ENCODE data around the gene CCR5.
"Not testable (repeated sequence)": the region's sequence is repeated elsewhere in the genome, so short reads cannot be mapped to it uniquely, and the experiment has no call there.

Gene CCR5

DNA sequence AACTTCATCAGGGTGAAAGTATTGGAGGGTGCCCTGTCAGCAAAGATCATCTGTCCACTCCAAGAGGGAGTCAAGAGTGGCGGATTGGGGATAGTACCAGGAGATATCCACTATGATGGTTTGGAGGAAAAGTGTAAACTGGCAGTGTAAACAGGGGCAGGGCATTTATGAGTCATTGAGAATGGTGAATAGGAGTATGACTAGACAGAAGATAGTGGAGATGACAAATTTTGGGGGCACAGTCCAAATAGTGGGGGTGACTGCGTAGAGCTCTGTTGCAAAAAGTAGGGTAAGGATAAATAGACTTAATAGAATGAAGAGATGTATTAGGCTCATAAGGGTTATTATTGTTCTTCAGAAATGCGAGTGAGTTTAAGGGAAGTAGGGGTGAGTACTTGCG is 18.1 kb downstream of the CCR5 start:
- not testable (repeated sequence) for DNase-seq

DNA sequence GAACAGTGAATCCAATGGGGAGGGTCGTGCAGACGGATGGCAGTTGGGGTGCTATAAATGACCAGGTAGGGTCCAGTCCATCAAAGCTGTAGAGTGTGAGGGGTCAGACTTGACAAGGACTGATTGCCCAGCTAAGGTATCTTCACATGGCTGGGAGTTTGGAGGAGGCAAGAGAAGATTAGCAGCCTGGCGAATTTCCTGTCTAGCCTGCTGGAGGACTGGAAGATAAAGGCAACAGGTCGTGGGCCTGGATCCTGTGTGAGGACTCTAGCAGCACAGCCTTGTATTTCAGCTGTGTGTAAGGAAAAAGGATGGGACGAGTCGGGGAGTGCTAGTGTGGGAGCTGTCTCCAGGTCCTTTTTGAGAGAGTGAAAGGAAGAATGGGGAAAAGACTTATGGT is 18.6 kb downstream of the CCR5 start:
- DNase-seq: no peak

DNA sequence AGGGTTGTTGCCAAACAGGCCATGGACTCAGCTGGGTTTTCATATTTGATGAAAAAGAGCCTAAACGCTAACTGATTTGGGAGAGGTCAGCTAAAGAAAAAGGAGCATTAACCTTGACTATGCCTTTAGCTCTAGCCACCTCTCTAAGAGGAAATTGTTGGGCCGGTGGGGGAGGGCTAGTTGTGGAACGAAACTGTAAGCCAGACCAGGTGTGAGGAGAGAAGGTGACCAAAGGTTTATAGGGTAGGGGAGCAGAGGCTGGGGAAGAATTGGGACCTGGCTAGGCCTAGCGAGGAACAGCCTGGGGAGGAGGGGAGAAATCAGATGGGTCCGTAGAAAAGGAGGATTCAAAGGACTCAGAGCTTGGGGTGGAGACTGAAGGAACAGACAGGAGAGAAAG is 20.8 kb downstream of the CCR5 start:
- not testable (repeated sequence) for DNase-seq

DNA sequence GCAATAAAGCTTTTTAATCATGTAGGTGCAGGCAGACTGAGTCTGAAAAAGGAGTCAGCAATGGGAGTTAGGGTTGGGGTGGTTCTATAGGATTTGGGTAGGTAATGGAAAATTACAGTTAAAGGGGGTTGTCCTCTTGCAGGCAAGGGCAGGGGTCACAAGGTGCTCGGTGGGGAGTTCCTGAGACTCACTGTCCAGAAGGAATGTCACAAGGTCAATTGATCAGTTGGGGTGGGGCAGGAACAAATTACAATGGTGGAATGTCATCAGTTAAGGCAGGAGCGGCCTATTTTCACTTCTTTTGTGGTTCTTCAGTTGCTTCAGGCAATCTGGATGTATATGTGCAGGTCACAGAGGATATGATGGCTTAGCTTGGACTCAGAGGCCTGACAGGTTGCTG is 22.3 kb downstream of the CCR5 start:
- DNase-seq: no peak

DNA sequence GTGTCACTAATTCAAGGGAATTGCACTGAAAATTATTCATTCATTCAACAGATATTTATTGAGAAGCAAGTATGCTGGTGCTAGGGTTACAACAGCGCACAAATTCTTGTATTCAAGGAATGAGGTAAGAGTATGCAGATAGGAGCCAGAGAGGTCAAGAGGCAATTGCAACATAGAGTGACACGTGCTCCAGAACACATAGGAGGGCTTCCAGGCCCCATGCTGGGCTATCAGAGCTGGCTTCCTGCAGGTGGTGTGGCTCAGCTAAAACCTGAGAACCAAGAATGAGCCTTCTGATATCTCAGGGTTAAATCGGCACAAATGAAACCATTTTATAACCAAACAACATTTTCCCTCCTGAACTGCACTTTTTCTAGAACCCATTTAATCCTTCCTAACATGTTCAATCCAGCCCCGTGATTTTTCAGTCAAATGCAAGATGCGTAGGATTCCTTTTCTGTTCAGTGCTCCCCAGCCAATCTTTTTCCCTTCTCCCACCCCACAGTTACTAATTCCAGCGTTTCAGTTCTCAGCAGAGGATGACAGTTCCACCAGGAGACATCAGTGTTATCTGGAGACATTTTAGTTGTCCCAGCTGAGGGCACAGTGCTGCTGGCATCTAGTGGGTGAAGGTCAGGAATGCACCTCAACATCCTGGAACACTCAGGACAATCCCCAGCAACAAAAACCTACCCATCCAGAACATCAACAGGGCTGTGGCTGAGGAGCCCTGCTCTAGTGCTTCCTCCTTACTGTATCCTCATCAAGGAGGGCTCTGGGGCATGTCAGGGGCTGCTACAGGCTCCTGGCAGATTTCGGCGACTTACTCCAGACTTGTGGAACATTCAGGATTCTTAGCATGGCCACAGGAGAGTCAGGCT is 23.0 kb downstream of the CCR5 start:
- no peak for DNase-seq

DNA sequence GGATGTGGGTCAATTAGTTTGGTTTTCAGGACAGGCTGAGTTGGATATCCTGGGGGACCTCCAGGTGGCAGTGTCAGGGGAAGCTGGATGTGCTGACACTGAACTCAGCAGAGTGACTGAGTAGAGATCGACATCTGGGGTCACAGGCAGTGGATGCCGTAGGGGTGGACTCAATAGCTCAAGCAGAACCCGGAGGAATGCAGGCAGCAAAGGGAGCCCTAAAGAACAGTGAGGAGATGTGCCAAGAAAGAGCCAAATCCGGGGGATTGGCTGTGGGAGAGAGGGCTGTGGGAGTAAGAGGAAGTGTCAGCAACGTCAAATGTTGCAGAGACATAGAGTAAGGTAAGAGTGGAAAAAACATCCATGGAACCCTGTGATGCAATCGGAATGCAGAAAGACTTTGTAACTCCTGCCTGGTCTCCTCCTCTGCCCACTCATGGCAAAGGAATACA is 24.5 kb downstream of the CCR5 start:
- DNase-seq: no peak

DNA sequence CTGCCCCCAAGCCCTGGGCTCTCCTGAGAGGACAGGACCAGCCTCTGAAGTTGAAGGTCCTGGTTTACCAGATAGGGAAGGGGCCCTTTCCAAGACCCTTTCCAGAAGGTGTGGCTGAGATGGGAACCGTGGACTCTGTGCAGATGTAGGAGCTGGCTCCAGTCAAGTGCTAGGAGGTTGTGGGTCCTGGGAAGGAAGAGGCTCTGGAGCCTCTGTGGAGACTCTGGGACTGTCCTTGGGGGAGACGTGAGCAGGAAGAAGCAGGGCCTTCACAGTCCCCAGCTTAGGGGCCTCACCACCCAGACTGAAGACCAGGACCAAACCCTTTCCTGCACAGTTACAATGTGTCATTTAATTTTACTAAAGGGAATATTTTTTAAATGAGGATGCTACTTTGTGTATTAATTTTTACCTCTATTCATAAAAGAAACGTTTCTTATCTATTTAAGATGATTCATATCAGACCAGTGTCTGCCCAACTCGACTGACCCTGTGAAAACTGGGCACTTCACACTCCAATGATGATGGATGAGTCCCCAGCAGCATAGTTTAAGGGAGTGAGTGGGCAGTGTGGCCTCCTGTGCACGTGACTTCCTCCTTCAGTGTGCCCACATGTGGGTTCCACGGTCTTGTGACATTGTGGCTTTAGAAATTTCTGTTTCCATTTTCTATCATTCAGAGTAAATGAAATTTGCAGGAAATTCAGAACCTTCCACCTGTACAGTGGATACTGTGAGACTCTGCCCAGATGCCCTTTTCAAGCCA is 25.2 kb downstream of the CCR5 start:
- DNase-seq: no peak

DNA sequence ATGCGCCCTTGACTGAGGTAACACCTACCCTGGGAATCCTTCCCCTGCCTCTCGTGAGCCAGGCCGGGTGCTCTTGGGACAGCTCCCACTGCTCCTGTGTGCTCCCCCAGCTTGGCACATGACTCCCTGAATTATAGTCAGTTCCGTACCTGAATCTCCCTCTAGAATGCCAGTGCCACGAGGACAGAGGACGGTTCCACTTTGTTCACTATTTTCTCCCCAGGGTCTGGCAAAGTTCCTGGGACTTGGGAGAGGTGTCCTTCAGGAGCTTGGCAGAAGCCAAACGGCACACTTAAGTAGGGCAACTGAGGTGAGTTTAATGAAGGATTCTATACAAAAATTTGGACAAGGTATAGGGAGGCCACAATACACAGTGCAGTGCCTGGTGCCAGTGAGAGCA is 26.4 kb downstream of the CCR5 start:
- DNase-seq: no peak

DNA sequence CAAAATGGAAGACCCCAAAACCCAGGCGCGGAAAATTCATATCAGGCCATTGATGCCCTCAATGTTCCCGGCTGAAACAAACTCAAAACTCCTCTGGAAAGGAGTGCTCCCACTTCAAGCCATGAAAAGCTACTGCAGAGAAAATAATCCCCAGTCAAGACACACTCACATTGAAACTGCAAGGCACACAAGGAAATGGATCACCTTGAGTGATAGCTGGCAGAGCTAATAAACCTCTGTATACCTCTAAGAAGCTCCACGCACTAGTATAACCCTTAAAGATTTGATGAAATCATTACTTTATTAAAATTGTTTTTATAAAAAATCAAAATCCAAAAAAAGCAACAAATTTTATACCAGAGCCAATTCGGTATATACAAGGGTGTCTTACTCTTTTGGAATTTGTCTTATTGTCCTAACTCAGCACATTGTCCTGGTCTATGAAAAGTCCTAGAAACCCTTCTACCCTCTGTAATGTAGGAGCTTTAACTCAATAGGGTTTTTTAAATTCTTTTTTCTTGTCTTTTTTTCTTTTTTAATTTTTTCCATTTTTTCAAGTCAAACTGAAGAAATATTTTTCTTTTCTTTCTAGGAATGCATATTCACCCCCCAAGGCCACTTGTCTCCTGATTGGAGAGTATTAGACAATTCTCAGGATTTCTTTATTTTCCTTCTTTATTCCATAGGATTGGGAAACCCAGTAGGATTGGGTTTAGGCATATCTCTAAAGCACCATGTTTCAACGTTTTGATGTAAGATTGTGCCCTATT is 27.6 kb downstream of the CCR5 start:
- no peak for DNase-seq

DNA sequence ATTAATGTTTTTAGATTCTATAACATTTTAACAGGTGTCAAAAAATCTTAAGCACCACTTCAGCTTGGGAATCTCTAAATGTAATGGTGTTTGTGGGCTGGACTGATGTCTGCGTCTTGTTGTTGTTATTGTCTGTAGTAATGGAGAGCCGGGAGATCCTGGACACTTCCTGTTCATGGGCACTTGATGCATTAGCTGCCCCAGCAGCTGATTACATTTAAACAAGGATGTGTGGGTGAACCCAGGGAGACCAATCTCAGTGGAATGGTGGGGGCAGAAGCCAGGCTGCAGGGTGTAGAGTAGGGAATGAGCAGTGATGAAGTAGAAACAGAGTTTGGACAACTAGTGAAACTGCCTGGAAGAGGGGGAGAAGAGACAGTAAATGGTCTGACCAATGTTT is 28.4 kb downstream of the CCR5 start:
- DNase-seq: no peak

DNA sequence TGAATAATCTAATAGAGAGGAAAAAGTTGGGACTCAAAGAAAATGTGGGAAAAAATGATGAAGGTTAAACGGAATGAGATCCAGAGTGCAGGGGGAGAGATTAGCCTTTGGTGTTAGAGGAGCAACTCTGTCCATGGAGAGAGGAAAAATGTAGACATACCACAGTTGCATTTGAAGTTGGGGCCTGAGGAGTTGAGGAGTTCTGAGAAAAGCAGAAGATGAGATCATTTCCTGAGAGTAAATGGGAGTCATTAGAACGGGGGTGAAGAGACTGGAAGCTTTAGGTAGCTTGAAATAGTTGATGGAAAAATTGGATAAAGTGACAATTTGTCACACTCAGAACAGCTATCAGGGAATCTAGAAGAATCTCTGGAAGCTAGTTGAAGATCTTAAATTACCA is 28.8 kb downstream of the CCR5 start:
- no peak for DNase-seq

DNA sequence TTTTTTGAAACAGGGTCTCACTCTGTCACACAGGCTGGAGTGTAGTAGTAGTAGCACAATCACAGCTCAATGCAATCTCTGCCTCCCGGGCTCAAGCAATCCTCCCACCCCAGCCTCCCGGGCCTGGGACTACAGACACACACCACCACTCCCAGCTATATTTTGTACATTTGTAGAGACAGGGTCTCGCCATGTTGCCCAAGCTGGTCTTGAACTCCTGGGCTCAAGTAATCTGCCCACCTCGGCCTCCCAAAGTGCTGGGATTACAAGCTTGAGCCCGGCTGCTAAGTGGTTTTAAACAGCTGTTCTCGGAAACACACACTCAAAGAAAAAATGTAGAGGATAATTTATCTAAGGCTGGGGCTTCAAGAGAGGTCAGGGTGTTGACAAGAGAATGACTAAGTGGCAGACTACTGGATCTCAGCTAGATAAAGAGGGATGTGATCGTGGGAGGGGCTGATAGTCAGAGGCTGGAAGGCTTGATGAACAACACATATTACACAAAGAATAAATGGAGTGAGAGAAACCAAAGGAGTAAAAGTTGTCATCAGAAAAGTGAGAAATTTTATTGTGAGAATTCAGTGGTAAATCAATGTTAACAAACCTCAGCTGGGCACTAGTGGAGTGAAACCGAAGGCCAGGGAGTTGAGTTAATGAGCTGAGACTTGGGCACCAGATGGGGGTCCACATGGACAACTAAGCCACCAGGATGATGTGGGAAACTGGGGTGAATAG is 29.4 kb downstream of the CCR5 start:
- DNase-seq: no peak

DNA sequence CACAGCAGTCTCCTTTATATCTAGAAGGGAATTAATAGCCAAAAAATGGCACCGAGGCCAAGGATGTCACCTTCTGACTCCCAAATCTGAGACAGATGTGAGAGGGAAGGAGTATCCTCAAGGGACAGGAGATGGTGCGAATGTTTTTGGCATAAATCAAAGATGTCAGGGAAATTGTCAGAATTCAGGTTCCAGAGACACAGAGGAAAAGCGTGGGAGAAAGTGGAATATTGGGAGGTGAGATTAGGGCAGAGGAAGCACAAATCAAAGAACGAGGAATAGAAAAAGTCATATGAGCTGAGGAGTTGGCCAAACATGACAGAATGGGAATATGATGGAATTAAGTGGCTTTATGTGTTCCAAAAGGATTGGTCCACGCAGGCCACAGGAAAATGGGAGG is 30.1 kb downstream of the CCR5 start:
- DNase-seq: no peak

DNA sequence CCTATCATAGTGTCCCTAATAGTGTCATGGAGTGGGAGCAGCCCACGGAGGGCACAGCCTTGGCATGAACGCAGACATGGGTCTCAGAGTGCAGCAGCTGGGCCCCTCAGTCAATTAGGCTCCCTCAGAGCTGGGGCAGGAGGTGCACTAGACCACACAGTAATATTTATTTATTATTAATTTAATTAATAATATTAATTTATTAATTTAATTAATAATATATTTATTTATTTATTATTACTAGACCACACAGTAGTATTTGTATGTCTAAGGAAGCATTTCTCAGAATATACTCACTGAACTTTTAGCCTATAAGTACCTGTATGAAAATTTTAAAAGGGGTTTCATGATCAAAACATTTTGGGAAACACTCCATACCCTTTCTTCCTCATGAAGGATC is 30.8 kb downstream of the CCR5 start:
- DNase-seq: no peak

DNA sequence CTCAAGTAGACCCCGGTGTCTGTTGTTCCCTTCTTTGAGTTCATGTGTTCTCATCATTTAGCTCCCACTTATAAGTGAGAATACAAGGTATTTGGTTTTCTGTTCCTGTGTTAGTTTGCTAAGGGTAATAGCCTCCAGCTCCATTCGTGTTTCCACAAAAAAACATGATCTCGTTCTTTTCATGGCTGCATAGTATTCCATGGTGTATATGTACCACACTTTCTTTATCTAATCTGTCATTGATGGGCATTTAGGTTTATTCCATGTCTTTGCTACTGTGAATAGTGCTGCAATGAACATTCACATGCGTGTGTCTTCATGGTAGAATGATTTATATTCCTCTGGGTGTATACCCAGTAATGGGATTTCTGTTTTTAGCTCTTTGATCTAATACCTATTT is 32.2 kb downstream of the CCR5 start:
- DNase-seq: not testable (repeated sequence)

DNA sequence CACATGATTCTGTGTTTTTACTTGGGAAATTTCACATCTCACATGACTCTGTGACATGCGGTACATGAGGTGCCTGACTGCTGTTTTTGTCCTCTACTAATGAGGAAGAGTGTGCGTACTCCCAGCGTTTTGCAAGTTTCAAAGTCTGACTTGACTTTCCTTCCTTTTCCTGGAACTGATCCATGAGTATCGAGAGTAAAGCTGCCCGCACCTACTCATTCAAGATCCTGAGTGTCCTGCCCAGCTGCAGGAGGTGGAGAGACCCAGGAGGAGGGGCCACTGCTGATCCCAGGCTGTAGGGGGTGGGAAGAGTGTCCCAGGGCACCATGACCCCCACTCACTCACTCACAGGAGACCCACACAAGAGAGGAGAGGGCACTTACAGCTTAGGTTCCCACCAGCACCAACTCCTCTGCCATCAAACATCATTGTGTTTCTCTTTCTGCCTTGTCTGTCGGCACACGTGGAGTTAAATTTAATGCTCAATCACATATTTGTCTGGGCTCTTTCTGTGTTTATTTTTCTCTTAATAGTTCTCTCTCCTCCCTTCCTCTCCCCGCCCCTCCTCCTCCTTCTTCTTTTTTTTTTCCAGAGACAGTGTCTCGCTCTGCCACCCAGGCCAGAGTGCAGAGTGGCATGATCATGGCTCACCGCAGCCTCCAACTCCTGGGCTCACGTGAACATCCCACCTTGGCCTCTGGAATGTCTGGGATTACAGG is 34.7 kb downstream of the CCR5 start:
- DNase-seq: no peak

DNA sequence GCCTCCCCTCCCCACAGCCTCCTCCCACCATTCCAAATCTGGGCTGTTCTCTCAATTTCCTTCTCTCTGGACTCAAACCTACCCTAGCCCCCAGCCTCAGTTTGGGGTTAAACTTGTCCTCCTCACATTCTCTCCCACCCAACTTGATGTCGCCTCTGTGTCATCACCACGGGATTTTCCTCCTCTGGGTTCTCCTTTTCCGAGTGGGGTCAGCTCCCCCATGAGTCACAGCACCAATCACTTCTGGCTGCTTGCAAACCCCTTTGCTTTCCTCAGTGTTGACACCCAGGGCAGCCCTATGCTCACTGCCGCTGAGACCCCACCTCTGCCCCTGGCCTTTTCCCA is 35.7 kb downstream of the CCR5 start:
- no peak for DNase-seq

DNA sequence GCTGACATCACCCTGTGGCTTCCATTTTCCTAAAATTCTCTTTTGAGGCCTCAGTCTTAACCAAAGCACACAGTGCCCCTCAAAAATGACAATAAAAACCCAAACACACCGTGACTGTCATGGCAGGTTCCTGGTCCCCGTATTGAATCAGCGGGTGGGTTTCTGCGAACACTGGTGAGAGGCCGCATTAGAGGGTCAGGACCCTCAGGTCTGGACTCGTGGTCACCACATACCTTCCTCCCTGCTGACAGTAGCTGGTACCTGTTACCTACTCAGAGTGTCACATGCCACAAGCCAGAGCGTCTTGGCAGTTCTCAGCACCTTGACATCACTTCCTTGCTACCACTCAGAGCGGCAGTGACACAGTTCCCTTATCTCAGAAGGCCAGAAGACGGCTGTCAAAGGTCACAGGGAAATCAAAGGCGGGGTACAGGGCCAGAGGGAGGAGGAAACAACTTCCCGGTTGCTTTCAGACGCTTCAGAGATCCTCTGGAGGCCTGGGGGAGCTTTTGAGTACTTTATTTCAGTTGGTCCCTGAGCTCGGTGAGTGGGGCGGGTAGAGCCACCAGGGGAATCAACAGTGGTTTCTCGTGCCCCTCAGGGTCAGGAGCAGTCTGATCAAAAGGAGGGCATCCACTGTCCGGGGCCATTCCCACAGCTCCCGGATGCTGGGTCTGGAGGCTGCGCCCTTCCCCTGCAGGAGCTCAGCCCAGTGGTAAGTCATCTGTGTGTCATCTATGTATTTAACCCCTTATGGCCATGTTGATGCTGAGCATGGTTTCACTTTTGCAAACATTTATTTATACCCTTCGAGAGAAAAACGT is 36.3 kb downstream of the CCR5 start, which contains the start of the genes CCR5AS and CCRL2:
Gene CCR5AS (minus strand): TSS at position 279 of the 824 bp plus-strand sequence.
Gene CCRL2 (plus strand): TSS at position 472 of the 824 bp plus-strand sequence. CDS start 821 bp downstream, outside the sequence.
- DNase-seq: peak; percentile 62

DNA sequence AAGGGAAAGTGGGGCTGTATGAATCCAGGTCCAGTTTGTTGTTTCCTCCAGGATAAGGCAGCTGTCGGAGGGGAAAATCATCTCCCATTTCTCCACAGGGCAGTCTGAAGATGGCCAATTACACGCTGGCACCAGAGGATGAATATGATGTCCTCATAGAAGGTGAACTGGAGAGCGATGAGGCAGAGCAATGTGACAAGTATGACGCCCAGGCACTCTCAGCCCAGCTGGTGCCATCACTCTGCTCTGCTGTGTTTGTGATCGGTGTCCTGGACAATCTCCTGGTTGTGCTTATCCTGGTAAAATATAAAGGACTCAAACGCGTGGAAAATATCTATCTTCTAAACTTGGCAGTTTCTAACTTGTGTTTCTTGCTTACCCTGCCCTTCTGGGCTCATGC is 37.2 kb downstream of the CCR5 start:
- no peak for DNase-seq

DNA sequence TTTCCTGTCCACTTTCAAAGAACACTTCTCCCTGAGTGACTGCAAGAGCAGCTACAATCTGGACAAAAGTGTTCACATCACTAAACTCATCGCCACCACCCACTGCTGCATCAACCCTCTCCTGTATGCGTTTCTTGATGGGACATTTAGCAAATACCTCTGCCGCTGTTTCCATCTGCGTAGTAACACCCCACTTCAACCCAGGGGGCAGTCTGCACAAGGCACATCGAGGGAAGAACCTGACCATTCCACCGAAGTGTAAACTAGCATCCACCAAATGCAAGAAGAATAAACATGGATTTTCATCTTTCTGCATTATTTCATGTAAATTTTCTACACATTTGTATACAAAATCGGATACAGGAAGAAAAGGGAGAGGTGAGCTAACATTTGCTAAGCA is 38.1 kb downstream of the CCR5 start:
- no peak for DNase-seq

Data from activated CD4-positive, alpha-beta T cell treated with anti-CD3 and anti-CD28 coated beads, Interleukin-10, Interleukin-2, amounts not matched to agents 100 ng/mL and 50 ng/mL, durations not matched to agents 16 hours and 8 hours (primary cell).